Panc1 (cell line): ENCODE results near the gene CCDC183. TPM values are rescaled to one million over a fixed set of nuclear protein-coding genes. Genes with fewer than 3 reads are reported as not detected.
"Not testable (repeated sequence)": the region's sequence is repeated elsewhere in the genome, so short reads cannot be mapped to it uniquely, and the experiment has no call there.

Experiments used
- ATAC-seq: fragments of 200-7000 bp; cut with Tn5 transposase; 2 replicates; pipeline ENCODE4 v1.9.1; 2020; ENCODE audit warnings: mild to moderate bottlenecking, moderate library complexity
- BruUV-seq: library from RNA; stranded (reverse); fragments of 400-500 nt; replicated peaks from 2 replicates; lab custom pipeline; 2021; lab: Mats Ljungman, UMichigan
- CTCF ChIA-PET: fragments of 300-600 bp; sonication (Branson Sonifier 250); formaldehyde crosslinking; loops from one replicate; lab custom pipeline; 2022; ENCODE audit warnings: antibody characterized with exemption; lab: Charles Lee
- POLR2A ChIA-PET: fragments of 300-600 bp; sonication (Branson Sonifier 250); formaldehyde crosslinking; loops from one replicate; lab custom pipeline; 2022; ENCODE audit warnings: antibody characterized with exemption; lab: Charles Lee
- DNase-seq: peaks from one replicate; pipeline ENCODE4 v3.0.0-alpha.2; 2010; ENCODE audit warnings: low read depth, low spot score
- H3K27ac ChIP-seq: 2 replicates; pipeline ENCODE4 v1.5.1; 2011; ENCODE audit warnings: mild to moderate bottlenecking, low read length, inconsistent platforms
- H3K27me3 ChIP-seq: fragments of 200-500 bp; sonication (Bioruptor generic); 2 replicates; pipeline ENCODE4 v1.6.0; 2014; ENCODE audit warnings: low read length, inconsistent platforms; ENCODE audit not compliant: control insufficient read depth, insufficient read depth
- H3K36me3 ChIP-seq: fragments of 200-500 bp; sonication (Bioruptor generic); 2 replicates; pipeline ENCODE4 v1.5.1; 2014; ENCODE audit warnings: inconsistent platforms, mild to moderate bottlenecking, low read length, moderate library complexity; ENCODE audit not compliant: control insufficient read depth, insufficient read depth
- H3K4me1 ChIP-seq: 2 replicates; pipeline ENCODE4 v1.5.1; 2011; ENCODE audit warnings: inconsistent platforms, mild to moderate bottlenecking, low read length, moderate library complexity; ENCODE audit not compliant: control insufficient read depth, insufficient read depth
- H3K4me3 ChIP-seq, 2 experiments: 2 replicates each; pipeline ENCODE4 v1.5.1; 2011 to 2012; ENCODE audit warnings: low read depth in 2 of 2, low read length in 2 of 2, mild to moderate bottlenecking in 2 of 2, inconsistent platforms in 1 of 2, moderate library complexity in 1 of 2
- H3K9me3 ChIP-seq: fragments of 200-500 bp; sonication (Bioruptor generic); 2 replicates; pipeline ENCODE4 v1.5.1; 2014; ENCODE audit warnings: low read depth, mild to moderate bottlenecking, inconsistent platforms, low read length, moderate library complexity; ENCODE audit not compliant: control insufficient read depth, insufficient read depth
- CTCF ChIP-seq: fragments of 450-650 bp; IDR thresholded peaks from 2 replicates; pipeline ENCODE4 v1.5.1; 2017; ENCODE audit warnings: mild to moderate bottlenecking
- POLR2AphosphoS5 ChIP-seq: IDR thresholded peaks from 2 replicates; pipeline ENCODE4 v1.6.1; 2012; ENCODE audit warnings: mild to moderate bottlenecking, low read depth, low read length, moderate library complexity
- SIN3A ChIP-seq: IDR thresholded peaks from 2 replicates; pipeline ENCODE4 v1.6.1; 2012; ENCODE audit warnings: low read depth, mild to moderate bottlenecking, low read length, moderate library complexity, borderline replicate concordance; ENCODE audit not compliant: insufficient read depth
- TCF7L2 ChIP-seq: IDR thresholded peaks from 2 replicates; pipeline ENCODE4 v1.6.1; 2011; ENCODE audit warnings: mild to moderate bottlenecking, low read depth, low read length, inconsistent platforms
- in situ Hi-C: cut with HindIII; loops from 2 replicates; pipeline ENCODE4 v1.10.0; 2016; ENCODE audit warnings: low sequenced_read_pairs, low pct_unique_long_range_greater_than_20kb
- intact Hi-C: fragments of 100-400 bp; cut with micrococcal nuclease; formaldehyde crosslinking; loops from one replicate; pipeline ENCODE4 v1.10.0; 2022; ENCODE audit not compliant: unreplicated experiment
- total RNA-seq: library from RNA; stranded (reverse); gene quantifications from one replicate; pipeline ENCODE4 v1.2.1, GENCODE V29; 2021; ENCODE audit not compliant: unreplicated experiment
- TF ChIP-seq, protein P1 (sequence below), 2 experiments: IDR thresholded peaks; 2 replicates each; pipeline ENCODE4 v1.6.1; 2011 to 2012; ENCODE audit warnings: low read depth in 2 of 2, control low read depth in 1 of 2, low read length in 1 of 2, mild to moderate bottlenecking in 1 of 2, moderate library complexity in 1 of 2; ENCODE audit not compliant: insufficient read depth in 1 of 2

CCDC183 gene
- total RNA-seq, 1 experiment from 2014 or later = 0.62 TPM

- ChIA-PET CTCF (no interaction called here), POLR2A (no interaction called here)
- H3K36me3 ChIP-seq = no peaks in the 10 kb centered on the region
- no peak overlapping the region for H3K27ac ChIP-seq
- in situ Hi-C loops (no loop called here), intact Hi-C loops (no loop called here)
- ATAC-seq (no peak), DNase-seq (no peak)
- H3K4me3 ChIP-seq = no peak overlapping the region
- BruUV-seq = no TSS peak
- H3K4me1 ChIP-seq = no peaks in the 10 kb centered on the region; the same call in 1 of the 2 replicates
- no peaks in the 10 kb centered on the region for H3K9me3 ChIP-seq
- no peaks in the 10 kb centered on the region for H3K27me3 ChIP-seq
- TF ChIP-seq CTCF = peak; percentile 72
- no peak for TF ChIP-seq TCF7L2
These were observed 11.7 kb upstream of the CCDC183 start for GRCh38 chr9:136784249-136784996.

- Histone ChIP-seq H3K36me3 (no peaks in the 10 kb centered on the region), H3K27ac (no peak overlapping the region), H3K27me3 (no peaks in the 10 kb centered on the region), H3K4me1 (peaks cover under 1% of the 10 kb centered on the region; the same call in 1 of the 2 replicates), H3K4me3 (no peak overlapping the region), H3K9me3 (no peaks in the 10 kb centered on the region)
- intact Hi-C loops (no loop called here), in situ Hi-C loops (no loop called here)
- ChIA-PET POLR2A (no interaction called here), CTCF (no interaction called here)
- TF ChIP-seq, protein P1, sequence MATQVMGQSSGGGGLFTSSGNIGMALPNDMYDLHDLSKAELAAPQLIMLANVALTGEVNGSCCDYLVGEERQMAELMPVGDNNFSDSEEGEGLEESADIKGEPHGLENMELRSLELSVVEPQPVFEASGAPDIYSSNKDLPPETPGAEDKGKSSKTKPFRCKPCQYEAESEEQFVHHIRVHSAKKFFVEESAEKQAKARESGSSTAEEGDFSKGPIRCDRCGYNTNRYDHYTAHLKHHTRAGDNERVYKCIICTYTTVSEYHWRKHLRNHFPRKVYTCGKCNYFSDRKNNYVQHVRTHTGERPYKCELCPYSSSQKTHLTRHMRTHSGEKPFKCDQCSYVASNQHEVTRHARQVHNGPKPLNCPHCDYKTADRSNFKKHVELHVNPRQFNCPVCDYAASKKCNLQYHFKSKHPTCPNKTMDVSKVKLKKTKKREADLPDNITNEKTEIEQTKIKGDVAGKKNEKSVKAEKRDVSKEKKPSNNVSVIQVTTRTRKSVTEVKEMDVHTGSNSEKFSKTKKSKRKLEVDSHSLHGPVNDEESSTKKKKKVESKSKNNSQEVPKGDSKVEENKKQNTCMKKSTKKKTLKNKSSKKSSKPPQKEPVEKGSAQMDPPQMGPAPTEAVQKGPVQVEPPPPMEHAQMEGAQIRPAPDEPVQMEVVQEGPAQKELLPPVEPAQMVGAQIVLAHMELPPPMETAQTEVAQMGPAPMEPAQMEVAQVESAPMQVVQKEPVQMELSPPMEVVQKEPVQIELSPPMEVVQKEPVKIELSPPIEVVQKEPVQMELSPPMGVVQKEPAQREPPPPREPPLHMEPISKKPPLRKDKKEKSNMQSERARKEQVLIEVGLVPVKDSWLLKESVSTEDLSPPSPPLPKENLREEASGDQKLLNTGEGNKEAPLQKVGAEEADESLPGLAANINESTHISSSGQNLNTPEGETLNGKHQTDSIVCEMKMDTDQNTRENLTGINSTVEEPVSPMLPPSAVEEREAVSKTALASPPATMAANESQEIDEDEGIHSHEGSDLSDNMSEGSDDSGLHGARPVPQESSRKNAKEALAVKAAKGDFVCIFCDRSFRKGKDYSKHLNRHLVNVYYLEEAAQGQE (IDR thresholded peaks at IDR 0.05; ENCODE audit: insufficient read depth in 1 of 2, low read depth in 2 of 2, low read length in 1 of 2) = no peak
- TF ChIP-seq CTCF (no peak), POLR2AphosphoS5 (no peak), SIN3A (no peak), TCF7L2 (no peak)
- DNase-seq = no peak
- no TSS peak for BruUV-seq
- no peak for ATAC-seq
These were observed 11.2 kb upstream of the CCDC183 start for GRCh38 chr9:136784997-136785361.

DNA sequence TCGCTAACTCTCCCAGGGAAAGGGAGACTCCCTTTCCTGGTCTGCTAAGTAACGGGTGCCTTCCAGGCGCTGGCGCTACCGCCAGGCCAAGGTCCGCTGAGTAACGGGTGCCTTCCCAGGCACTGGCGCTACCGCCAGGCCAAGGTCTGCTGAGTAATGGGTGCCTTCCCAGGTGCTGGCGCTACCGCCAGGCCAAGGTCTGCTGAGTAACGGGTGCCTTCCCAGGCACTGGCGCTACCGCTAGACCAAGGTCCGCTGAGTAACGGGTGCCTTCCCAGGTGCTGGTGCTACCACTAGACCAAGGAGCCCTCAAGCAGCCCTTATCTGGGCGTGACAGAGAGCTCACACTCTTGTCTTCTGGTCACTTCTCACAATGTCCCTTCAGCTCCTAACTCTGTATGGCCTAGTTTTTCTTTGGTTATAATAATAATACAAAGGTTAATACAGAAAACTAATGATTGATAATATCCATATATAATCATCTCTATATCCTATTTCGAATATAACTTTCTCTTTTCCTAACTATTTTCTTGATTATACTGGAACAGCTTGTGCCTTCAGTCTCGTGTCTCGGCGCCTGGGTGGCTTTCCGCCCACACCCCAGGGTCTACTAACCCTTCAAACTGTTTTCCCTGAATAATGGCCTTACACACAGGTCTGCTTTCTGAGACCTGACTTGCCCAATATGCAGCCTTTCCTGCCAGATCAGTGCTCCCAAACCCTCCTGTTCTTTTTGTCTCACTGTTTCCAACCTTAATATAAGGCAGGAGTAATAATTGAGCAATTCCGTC lies 10.4 kb upstream of the CCDC183 start:
- H3K4me3 ChIP-seq, ATAC-seq, H3K27me3 ChIP-seq, intact Hi-C loops, H3K4me1 ChIP-seq, H3K27ac ChIP-seq, BruUV-seq, DNase-seq, in situ Hi-C loops, POLR2A ChIA-PET, H3K9me3 ChIP-seq, H3K36me3 ChIP-seq: not testable (repeated sequence)
- CTCF ChIA-PET = interaction anchor here (0.6 kb wide), 1 partner anchor 19 kb away, joined by 3 read pairs; no protein-coding TSS in a partner anchor
